Dedifferentiated amniotic fluid mesenchymal stem cell (primary cell): ENCODE measurements around the gene SCD5.

Experiments
- DNase-seq: peaks from one replicate; pipeline ENCODE4 v3.0.0-alpha.2; 2016; ENCODE audit errors: extremely low spot score

The SCD5 gene

DNA sequence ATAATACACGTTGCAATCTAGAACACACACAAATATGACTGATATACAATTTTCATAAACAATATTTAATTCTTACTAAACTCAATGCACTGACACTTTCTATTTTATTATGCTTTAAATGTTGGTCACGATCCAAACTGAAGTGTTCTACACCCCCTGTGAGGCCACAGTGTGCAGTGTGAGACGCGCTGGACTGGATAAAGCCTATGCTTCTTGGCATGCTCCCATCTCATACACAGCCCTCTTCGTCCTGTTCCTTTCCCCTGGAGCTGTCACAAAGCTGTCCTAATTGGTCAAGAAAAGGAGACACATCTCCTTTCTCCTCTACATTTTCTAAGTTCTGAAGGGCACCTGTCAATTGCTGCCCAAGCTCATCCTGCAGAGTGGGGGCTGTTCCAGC is 72.0 kb downstream of the SCD5 start:
- DNase-seq = no peak

DNA sequence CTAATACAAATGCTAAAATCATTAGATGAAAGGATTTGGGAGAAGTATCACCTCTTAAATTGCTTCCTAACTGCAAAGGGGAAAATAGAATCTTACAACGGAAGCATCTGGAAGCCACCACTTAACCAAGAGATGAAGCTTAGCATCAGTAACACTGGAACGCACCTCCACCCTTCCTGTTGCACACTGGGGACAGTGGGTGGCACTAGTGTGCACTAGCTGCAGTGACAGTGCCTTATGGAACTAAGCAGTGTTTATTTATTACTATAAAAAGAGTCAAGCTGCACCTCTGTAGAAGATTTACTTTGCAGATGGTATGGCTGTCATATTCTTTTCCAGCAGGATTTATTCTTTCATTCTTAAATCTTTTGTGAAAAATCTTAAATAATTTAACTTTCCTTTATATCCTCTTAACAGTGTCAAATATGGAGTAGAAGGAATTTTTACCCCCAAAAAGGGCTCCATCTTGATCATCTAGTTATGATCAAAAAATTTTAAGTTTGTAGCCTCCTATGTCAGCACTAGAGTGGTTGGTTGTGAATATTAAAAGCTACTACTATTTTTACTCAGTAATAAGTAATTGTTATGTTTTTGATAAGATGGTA is 76.7 kb downstream of the SCD5 start:
- DNase-seq = no peak

DNA sequence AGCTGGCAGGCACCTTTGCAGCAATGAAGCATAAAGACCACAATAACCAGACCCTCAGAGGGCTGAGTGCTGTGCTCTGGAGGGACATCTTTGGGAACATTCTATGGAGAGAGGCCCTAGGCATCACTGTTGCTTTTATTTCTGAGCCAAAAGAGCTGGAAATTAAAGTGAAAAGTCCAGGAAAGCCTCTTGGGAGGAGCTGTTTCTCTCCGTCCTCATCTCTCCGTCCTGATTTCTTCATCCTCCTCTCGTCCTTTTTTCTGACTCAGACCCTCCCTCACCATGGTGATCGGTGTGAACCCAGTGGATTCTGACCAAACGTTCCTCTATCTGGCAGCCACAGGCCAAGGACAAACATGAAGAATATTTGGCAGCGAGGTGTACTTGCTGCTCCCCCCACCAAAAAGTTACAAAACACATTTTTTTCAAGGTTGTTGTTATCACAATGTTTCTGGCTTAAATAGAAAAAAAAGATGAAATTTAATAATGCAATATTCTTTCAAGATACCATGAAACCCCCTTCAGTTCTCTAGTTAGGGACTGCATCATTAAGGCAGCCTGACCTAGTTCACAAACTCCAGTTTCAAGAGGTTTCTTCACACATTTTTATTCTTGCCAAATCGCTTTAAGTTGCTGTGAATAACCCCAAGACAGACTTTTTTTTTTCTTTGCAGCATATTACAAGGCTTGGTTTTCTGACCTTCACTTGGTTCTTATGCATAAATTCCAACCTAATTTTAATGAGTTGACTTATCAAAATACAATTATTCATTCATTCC is 80.2 kb downstream of the SCD5 start:
- no peak for DNase-seq

DNA sequence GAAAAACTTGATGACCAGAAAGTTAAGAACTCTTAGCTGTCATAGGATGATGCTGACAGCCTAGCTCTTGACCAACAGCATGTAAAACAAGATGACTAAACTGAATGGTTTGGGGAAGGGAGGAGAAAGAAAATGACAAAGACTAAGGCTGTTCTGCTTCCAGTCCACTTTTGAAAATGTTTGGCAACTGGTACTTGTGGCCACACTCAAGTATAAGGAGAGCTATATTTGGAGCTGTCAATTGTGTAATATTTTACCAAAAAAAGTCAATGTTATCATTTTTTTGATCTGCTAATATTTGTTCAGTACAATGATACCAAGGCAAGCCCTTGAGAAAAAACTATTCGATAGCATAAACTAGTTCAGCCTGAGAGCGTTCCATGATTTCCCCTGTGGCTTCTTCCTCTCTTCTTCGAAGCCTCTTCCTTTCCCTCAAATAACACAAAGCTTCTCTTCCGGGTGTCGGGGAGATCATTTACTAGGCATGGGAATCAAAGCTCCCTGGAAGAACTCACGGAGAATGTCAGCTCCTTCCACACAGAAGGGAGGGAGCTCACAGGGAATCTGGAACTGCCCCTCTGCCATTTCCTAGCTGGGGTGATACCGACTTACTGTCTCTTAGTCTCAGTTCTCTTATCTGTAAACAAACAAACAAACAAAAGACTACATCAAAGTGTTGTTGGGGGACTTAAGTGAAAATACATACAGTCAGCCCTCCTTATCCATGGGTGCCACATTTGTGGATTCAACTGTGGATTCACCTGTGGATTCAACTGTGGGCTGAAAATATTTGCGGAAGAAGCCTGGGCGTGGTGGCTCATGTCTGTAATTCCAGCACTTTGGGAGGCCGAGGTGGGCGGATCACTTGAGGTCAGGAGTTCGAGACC is 82.6 kb downstream of the SCD5 start:
- no peak for DNase-seq

DNA sequence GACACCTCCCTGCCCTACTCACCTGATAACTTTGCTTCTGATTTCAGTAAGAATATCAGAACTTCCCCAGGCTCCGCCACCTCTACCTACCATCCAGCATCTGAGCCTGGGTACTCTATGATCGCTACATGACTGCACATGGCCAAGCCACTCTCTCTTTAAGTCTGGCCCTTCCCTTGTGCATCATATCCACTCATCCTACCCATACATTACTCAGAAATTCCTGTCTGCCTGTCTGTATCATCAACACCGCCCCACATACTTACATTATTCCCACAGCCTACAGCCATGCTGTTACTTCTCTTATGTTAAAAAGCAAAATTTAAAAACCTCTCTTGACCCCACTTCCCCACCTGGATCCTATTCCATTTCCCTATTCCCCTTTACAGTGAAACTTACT is 84.7 kb downstream of the SCD5 start:
- DNase-seq = no peak

DNA sequence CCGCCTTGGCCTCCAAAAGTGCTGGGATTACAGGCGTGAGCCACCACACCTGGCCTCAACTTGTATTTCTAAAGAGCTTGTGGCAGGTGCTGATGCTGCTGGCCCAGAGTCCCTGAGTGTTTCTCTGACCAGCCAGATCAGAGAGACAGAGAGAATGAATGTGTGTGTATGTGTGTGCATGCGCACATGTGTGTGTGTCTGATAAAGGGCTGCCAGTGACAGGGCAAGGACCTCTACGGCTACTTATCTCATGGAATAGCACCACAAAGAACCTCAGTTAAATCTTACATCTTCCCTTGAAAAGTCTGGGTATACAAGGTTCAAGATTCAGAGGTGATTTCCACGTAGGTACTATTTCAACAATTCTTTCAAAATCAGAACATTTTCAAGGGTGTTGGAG is 86.0 kb downstream of the SCD5 start:
- no peak for DNase-seq

DNA sequence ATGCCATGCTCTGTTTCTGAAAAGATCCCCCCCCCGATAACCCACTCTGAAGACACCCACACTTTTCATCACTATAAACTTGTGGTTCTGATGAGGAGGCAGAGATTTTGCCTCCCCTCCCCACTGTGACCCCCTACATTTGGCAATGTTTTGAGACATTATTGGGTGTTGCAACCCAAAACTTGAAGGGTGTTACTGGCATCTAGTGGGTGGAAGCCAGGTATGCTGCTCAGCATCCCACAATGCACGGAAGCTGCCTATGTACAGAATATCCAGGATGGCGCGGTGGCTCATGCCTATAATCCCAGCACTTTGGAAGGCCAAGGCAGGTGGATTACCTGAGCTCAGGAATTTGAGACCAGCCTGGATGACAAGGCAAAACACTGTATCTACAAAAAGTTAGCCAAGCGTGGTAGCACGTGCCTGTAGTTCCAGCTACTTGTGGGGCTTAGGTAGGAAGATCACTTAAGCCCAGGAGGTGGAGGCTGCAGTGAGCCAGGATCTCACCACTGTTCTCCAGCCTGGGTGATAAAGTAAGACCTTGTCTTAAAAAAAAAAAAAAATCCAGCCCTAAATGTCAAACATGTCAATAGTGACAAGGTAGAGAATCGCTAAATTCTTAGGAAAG is 87.3 kb downstream of the SCD5 start:
- no peak for DNase-seq

DNA sequence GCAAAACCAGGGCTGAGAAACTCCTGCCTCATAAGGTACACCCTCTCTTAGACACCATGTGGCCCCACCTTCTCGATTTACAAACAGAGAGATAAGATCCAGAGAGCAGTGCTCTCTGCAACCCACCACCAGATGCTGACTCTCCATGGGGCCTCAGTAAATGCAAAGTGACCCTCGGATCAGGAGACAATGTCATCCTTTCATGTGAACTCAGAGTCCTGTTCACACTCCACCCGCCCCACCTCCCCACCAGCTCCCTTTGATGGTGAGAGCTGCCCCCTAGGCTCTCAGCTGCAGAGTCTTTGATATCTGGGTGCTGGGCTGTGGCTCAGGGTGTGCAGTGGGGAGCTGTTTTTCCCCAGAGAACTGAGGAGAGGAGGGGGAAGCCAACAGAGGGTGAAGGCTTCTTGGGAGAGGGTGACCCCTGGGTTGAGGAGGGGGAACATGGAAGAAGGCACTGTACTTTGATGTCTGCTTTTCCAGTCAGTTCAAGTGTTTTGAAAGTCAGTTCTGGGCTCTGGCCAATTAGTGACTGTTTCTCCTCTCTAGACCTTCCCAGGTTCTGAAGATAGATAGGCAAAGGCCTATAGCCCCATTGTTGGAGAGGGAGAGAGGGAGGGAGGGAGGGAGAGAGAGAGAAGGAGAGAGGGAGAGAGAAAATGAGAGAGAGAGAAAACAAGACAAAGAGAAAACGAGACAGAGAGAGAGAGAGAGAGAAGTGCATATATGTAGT is 88.2 kb downstream of the SCD5 start:
- no peak for DNase-seq

DNA sequence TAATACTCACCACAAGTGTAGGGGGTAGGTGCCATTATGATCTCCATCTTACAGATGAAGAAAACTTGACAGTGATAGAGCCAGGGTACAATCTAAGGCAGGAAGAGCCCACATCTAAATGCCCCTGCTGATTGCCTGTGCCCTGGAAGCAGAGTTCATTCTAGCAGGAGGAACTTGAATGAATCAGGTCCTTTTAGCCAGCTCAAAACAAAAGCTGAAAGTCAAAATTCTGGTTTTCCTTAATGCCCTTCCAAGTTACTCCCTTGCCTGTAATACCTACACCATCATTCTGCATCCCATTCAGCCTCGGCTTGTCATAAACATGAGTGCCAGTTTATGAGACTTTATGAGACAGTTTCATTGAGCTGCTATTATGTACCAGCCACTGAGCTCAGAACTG is 89.6 kb downstream of the SCD5 start:
- no peak for DNase-seq

DNA sequence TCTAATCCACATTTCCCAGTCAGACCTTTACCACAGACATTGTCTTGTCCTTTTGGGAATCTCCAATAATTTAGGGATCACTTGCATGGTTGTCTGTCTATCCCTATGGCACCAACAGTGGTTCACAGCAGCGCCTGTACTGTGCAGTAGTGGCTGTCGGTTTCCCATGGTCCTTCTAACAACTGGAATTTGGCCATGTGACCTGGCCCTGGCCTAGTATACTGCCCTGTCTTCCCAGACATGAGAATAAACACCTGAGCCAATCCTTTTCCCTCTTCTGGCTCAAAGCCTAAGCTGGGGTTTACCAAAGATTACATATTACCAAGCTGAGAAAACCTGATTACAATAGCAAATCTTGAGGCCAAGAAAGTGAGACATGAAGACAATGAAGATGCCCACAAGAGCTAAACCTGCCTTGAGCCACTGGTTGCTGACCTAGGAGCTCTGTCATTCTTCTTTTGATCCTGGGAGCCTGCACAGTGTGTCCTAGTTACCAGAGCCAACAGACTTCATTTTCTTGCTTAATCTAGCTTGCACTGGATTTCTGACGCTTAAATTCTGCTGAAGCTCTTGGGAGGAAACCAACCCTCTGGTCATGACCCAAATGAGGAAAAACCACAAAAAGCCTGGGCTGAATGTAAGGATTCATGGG is 92.1 kb downstream of the SCD5 start:
- DNase-seq = no peak

DNA sequence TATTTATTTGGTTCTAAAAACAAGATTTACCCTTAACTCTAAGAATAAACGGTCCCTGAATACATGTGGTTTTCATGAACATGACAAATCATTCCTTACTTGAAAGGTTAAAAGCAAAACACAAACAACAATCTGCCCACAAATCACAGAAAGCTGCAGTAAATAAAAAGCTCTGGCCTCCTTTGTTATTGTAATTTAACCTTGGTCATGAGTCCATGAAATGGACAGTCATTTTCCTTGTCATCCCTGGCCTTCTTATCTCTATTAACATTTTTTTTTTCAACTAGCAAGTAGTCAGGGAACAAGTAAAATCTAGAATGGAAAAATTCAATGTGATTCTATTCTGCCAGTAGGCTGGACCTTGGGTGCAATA is 92.7 kb downstream of the SCD5 start:
- DNase-seq = no peak

DNA sequence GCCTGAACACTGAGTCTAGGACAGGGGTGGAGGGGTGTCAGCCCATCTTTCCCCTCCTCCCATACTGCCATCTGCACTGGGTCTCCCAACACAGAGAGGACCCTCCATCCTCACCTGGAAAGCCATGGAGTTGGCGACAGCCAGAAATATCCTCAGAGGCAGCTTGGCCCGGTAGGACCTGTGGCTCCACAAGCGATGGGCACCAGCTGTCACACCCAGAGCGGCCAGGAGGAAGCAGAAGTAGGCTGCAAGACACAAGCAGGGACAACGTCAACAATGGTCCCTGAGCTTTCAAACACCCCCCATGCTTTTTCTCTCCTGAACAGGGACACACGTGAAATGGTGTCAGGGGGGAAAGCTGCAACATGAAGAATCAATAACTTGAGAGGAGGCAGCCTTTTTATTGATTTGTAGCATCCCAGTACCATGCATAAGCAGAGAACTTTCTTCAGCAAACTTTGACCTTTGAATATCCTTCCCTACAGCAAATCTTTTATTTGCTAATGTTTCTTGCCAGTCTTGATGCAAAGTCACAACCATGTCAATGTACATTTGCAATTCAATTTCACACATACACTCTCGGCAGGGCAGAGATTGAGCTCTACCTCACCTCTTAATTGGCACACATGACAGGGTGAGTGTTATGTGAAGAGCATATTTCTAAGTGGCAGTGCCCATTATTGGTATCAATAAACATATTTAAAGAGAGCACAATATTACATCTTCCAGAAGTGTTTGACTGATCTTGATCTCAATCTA is 93.2 kb downstream of the SCD5 start:
- no peak for DNase-seq

DNA sequence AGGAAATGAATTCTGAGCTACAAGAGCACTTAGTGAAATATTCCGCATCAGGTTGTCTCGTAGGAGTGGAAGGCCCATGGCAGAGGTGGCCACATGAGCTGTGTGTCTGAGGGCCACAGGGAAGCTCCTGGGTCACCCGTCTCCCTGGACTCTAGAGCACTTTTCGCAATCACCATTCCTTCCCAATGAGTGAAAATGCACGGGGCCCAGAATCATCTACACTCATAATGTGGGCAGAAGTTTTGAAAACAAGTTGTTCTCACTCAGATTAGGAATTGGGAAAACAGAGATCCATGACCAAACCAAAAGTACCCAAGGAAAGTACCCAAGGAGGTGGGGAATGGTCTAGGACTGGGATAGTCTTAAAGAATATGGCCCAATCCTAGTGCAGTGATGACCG is 94.4 kb downstream of the SCD5 start:
- DNase-seq = no peak

DNA sequence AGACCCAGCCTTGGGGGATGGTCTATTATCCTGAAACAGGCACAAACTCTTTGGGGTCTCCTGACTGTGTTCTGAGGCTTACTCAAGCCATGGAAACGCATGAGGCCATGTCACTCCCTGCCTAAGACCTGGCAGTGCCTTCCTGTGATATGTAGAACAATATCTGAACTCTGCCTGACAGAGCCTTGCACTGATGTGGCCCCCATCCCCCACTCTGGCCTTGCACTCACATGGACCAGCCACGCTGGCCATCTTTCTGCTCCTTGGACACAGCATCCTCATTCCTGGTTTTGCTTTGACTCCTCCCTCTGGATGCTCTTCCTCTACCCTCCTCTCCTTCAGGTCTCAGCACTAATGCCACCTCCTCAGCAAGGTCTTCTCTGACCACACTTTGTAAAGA is 100.2 kb downstream of the SCD5 start:
- DNase-seq = no peak

DNA sequence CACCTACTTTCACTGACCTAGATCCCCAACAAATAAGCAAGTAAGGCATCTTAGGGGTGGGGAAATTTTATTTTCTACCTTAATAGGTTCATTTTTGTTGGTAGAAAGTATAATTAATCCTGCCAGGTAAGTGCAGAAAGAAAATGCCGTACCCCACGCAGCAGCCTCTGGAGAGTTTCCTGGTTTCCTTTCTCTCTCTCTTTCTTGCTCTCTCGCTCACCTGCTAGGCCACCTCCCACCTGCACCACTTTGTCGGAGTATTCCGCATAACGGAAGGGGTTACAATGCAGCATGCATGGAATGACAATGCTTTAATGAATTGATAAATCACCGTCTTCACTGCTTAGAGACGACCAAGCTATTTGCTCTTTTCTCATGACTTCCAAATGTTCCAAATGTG is 101.0 kb downstream of the SCD5 start:
- no peak for DNase-seq

DNA sequence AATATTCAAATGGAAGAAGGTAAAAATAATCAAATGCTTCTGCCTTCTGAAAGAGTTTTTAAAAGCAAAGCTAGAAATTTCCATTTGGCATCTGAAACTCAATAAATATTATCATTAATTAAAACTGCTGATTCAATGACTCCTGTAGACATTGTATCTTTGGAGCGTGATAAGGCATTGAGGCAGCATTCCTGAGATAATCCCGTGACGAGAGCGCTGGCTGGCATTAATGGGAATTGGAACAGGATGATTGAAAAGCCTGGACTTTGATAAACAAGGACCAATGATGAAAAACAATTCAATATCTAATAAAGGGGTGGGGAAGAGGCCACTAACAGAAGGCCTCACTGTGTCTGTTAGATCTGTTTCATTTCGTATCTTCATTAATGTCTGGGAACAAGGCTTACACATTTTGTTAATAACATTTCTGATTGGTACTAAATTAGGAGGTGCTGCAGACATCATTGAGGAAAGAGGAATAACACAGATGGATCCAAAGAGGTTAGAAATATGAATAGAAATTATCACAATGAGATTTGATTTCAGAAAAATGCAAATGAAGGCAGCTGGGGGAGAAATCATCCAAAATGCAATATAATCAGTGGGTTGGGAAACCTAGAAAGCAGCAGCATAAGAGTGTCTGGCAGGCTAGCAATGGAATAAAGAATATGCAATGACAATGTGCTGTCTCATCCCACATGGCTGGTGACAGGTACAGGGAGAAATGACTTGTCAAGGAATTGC is 102.3 kb downstream of the SCD5 start:
- DNase-seq = no peak

DNA sequence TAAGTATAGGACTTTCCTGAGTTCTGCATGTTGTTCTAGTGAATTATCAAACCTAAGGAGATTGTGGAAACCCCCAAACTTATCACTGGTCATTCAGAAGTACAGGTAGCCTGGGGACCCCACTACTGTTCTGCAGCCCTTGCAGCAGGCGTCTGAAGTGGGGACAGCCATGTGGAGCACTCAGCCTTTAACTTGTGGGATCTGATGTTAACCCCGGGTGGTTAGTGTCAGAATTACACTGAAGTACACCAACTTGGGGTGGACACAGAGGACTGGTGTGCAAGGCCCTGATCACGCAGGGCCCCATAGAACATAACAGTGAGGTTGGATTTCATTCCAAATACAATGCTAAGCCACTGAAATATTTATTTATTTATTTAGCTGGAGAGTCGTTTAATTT is 103.7 kb downstream of the SCD5 start:
- no peak for DNase-seq

DNA sequence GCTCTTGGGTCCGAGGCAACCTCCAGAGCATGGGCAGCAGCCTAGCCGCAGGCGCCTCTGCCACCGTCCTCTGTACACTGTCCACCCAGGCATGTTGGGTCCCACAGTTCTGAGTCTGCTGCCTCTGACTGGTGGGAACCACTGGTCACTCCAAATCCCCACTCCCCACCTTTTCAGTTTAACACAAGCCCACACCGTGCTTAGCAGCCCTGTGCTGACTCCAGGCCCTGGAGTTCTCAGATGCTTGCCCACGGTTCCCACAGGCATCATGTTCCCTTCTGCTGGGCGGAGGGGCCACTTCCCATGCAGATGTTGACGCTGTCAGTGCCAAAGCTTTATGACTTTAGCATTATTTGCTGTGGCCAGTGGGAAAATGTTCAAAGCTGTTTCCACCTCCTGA is 104.5 kb downstream of the SCD5 start:
- no peak for DNase-seq

DNA sequence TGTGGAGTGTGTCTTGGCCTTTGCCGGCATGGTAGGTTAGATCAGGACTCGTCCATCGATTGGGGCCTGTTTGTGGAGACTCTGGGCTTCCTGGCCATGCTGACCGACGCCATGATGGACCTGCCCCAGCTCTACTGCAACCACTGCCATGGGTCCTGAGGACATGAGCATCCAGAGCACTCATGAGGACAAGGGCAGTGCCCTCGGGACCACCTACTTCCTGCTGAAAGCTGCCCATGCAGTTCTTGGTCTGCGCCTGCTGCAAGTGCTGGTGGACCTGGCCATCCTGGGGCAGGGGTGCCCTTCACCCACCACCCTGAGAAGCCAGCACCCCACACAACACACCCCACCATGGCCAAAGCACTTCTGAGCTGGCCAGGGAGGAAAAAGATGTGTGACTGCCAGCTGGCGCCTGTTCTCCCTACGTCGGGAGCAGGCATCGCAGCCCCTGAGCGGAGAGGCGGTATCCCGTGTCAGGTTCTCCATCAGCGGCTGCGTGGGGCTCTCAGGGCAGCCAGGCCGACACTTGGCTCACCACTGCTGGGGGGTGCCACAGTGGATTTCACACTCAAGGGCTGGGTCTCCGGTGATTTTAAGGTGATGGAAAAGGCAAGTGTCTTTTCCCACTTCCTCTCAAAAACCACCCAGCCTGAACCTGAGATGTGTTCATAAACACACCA is 106.4 kb downstream of the SCD5 start:
- no peak for DNase-seq
